ENCODE measurements around the gene OR4D2.

- TF ChIP-seq FOXM1 (IDR thresholded peaks at IDR 0.05; ENCODE audit: borderline replicate concordance) (no peak), L3MBTL2 (conservative IDR thresholded peaks at IDR 0.05) (no peak), ELF4 (IDR thresholded peaks at IDR 0.05) (no peak), NFRKB (IDR thresholded peaks at IDR 0.05) (no peak), FOXK2 (IDR thresholded peaks at IDR 0.05) (no peak), FOXA1 (IDR thresholded peaks at IDR 0.05) (no peak), BHLHE40 (IDR thresholded peaks at IDR 0.05; ENCODE audit: borderline replicate concordance) (no peak), ARNT (IDR thresholded peaks at IDR 0.05) (no peak)
- TF ChIP-seq, protein P1, sequence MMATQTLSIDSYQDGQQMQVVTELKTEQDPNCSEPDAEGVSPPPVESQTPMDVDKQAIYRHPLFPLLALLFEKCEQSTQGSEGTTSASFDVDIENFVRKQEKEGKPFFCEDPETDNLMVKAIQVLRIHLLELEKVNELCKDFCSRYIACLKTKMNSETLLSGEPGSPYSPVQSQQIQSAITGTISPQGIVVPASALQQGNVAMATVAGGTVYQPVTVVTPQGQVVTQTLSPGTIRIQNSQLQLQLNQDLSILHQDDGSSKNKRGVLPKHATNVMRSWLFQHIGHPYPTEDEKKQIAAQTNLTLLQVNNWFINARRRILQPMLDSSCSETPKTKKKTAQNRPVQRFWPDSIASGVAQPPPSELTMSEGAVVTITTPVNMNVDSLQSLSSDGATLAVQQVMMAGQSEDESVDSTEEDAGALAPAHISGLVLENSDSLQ (IDR thresholded peaks at IDR 0.05), result no peak
Observed at GRCh38 chr17:58184308-58184985, 17.7 kb downstream of the OR4D2 start.

All from HEK293T (cell line).